ENCODE results near the gene SDF4. TPM values are rescaled to one million over a fixed set of nuclear protein-coding genes. Genes with fewer than 3 reads are reported as not detected.
A peak's percentile ranks its signal among the peaks of the same experiment; 100 is the strongest.
"Not testable (repeated sequence)": the region's sequence is repeated elsewhere in the genome, so short reads cannot be mapped to it uniquely, and the experiment has no call there.

The SDF4 gene
- total RNA-seq, 1 experiment from 2014 or later: 25.6 TPM

GRCh38 chr1:1176063-1176761 is 55.6 kb downstream of the SDF4 start:
- H3K9me2 ChIP-seq (replicated peaks; ENCODE audit: insufficient read depth, low read length): not testable (repeated sequence)
- H3K4me1 ChIP-seq (ENCODE audit: low read length): peaks cover 17% of the 10 kb centered on the region

GRCh38 chr1:1175221-1176062 is 56.4 kb downstream of the SDF4 start:
- H3K9ac ChIP-seq (ENCODE audit: low read length): no peak overlapping the region
- peaks cover 19% of the 10 kb centered on the region for H3K4me1 ChIP-seq (ENCODE audit: low read length)

More at GRCh38 chr1:1176063-1176761, 55.6 kb downstream of the SDF4 start:
- not testable (repeated sequence) for H3K27me3 ChIP-seq (ENCODE audit: low read length); H3K9me3 ChIP-seq (ENCODE audit: low read length); H3K79me2 ChIP-seq (ENCODE audit: low read length); H3K4me2 ChIP-seq (ENCODE audit: low read depth, low read length, poor library complexity, severe bottlenecking); H3K27ac ChIP-seq (ENCODE audit: low read length); H3K36me3 ChIP-seq (ENCODE audit: insufficient read depth, low read length); H3K9ac ChIP-seq (ENCODE audit: low read length); H2AFZ ChIP-seq (ENCODE audit: low read length); DNase-seq; H4K20me1 ChIP-seq (ENCODE audit: insufficient read depth, low read depth, low read length); H3K4me3 ChIP-seq (ENCODE audit: low read length)

GRCh38 chr1:1173793-1174415 is 57.9 kb downstream of the SDF4 start, which contains the start of gene TTLL10:
Gene TTLL10 (plus strand): TSS chr1:1173880. CDS start chr1:1179216, 5,336 bp downstream.
- H3K27me3 ChIP-seq (ENCODE audit: low read length): no peaks in the 10 kb centered on the region
- H3K27ac ChIP-seq (ENCODE audit: low read length): no peak within 1 kb of the TSS
- H3K4me2 ChIP-seq (ENCODE audit: low read depth, low read length, poor library complexity, severe bottlenecking): no peak within 1 kb of the TSS
- DNase-seq: no peak
- H3K9ac ChIP-seq (ENCODE audit: low read length): no peak within 1 kb of the TSS
- H3K79me2 ChIP-seq (ENCODE audit: low read length): no peaks in the 10 kb centered on the region
- no peaks in the 10 kb centered on the region for H3K9me3 ChIP-seq (ENCODE audit: low read length)
- H3K4me1 ChIP-seq (ENCODE audit: low read length): peaks cover 14% of the 10 kb centered on the region
- no peak within 1 kb of the TSS for H3K4me3 ChIP-seq (ENCODE audit: low read length)
- H4K20me1 ChIP-seq (ENCODE audit: insufficient read depth, low read depth, low read length): no peaks in the 10 kb centered on the region
- H2AFZ ChIP-seq (ENCODE audit: low read length): no peak within 1 kb of the TSS
- H3K9me2 ChIP-seq (replicated peaks; ENCODE audit: insufficient read depth, low read length): no peaks in the 10 kb centered on the region
- no peaks in the 10 kb centered on the region for H3K36me3 ChIP-seq (ENCODE audit: insufficient read depth, low read length)

More at GRCh38 chr1:1175221-1176062, 56.4 kb downstream of the SDF4 start:
- H3K9me2 ChIP-seq (replicated peaks; ENCODE audit: insufficient read depth, low read length): no peaks in the 10 kb centered on the region
- no peak overlapping the region for H3K4me3 ChIP-seq (ENCODE audit: low read length)
- no peaks in the 10 kb centered on the region for H3K79me2 ChIP-seq (ENCODE audit: low read length)
- 0 out of 2 replicates have a peak, but pooled peaks cover 6% of the 10 kb centered on the region for H4K20me1 ChIP-seq (ENCODE audit: insufficient read depth, low read depth, low read length)
- no peak overlapping the region for H3K4me2 ChIP-seq (ENCODE audit: low read depth, low read length, poor library complexity, severe bottlenecking)
- no peak overlapping the region for H3K27ac ChIP-seq (ENCODE audit: low read length)
- no peaks in the 10 kb centered on the region for H3K27me3 ChIP-seq (ENCODE audit: low read length)
- H3K9me3 ChIP-seq (ENCODE audit: low read length): no peaks in the 10 kb centered on the region
- H2AFZ ChIP-seq (ENCODE audit: low read length): no peak overlapping the region
- no peak for DNase-seq
- H3K36me3 ChIP-seq (ENCODE audit: insufficient read depth, low read length): no peaks in the 10 kb centered on the region

GRCh38 chr1:1173061-1173792 is 58.6 kb downstream of the SDF4 start:
- H3K27me3 ChIP-seq (ENCODE audit: low read length): no peaks in the 10 kb centered on the region
- no peaks in the 10 kb centered on the region for H3K36me3 ChIP-seq (ENCODE audit: insufficient read depth, low read length)
- H3K27ac ChIP-seq (ENCODE audit: low read length): no peak overlapping the region
- no peak overlapping the region for H2AFZ ChIP-seq (ENCODE audit: low read length)
- H3K9me2 ChIP-seq (replicated peaks; ENCODE audit: insufficient read depth, low read length): no peaks in the 10 kb centered on the region
- H3K4me2 ChIP-seq (ENCODE audit: low read depth, low read length, poor library complexity, severe bottlenecking): no peak overlapping the region
- no peaks in the 10 kb centered on the region for H3K79me2 ChIP-seq (ENCODE audit: low read length)
- H3K4me1 ChIP-seq (ENCODE audit: low read length): peaks cover 14% of the 10 kb centered on the region
- no peaks in the 10 kb centered on the region for H3K9me3 ChIP-seq (ENCODE audit: low read length)
- H3K4me3 ChIP-seq (ENCODE audit: low read length): no peak overlapping the region
- DNase-seq: no peak
- no peaks in the 10 kb centered on the region for H4K20me1 ChIP-seq (ENCODE audit: insufficient read depth, low read depth, low read length)
- no peak overlapping the region for H3K9ac ChIP-seq (ENCODE audit: low read length)

GRCh38 chr1:1171546-1172340 is 60.1 kb downstream of the SDF4 start:
- DNase-seq: no peak
- H3K4me3 ChIP-seq (ENCODE audit: low read length): no peak overlapping the region
- no peaks in the 10 kb centered on the region for H3K27me3 ChIP-seq (ENCODE audit: low read length)
- peak overlapping the region; percentile 19 for H3K4me2 ChIP-seq (ENCODE audit: low read depth, low read length, poor library complexity, severe bottlenecking)
- H3K9ac ChIP-seq (ENCODE audit: low read length): peak overlapping the region; percentile 24; the same call in 1 of the 2 replicates
- H3K4me1 ChIP-seq (ENCODE audit: low read length): peaks cover 14% of the 10 kb centered on the region
- no peaks in the 10 kb centered on the region for H4K20me1 ChIP-seq (ENCODE audit: insufficient read depth, low read depth, low read length)
- no peaks in the 10 kb centered on the region for H3K79me2 ChIP-seq (ENCODE audit: low read length)
- H3K9me3 ChIP-seq (ENCODE audit: low read length): no peaks in the 10 kb centered on the region
- H2AFZ ChIP-seq (ENCODE audit: low read length): no peak overlapping the region
- no peak overlapping the region for H3K27ac ChIP-seq (ENCODE audit: low read length)
- no peaks in the 10 kb centered on the region for H3K9me2 ChIP-seq (replicated peaks; ENCODE audit: insufficient read depth, low read length)
- H3K36me3 ChIP-seq (ENCODE audit: insufficient read depth, low read length): no peaks in the 10 kb centered on the region

- Histone ChIP-seq H3K27me3 (ENCODE audit: low read length) (no peaks in the 10 kb centered on the region), H4K20me1 (ENCODE audit: insufficient read depth, low read depth, low read length) (no peaks in the 10 kb centered on the region), H3K27ac (ENCODE audit: low read length) (no peak overlapping the region), H3K4me3 (ENCODE audit: low read length) (no peak overlapping the region), H3K79me2 (ENCODE audit: low read length) (no peaks in the 10 kb centered on the region), H3K9ac (ENCODE audit: low read length) (no peak overlapping the region), H3K4me2 (ENCODE audit: low read depth, low read length, poor library complexity, severe bottlenecking) (peak overlapping the region; percentile 19), H3K9me3 (ENCODE audit: low read length) (no peaks in the 10 kb centered on the region), H3K9me2 (replicated peaks; ENCODE audit: insufficient read depth, low read length) (no peaks in the 10 kb centered on the region), H3K4me1 (ENCODE audit: low read length) (peaks cover 14% of the 10 kb centered on the region), H2AFZ (ENCODE audit: low read length) (no peak overlapping the region), H3K36me3 (ENCODE audit: insufficient read depth, low read length) (no peaks in the 10 kb centered on the region)
- no peak for DNase-seq
Observed at GRCh38 chr1:1171161-1171545, 60.6 kb downstream of the SDF4 start.

- no peak for DNase-seq
- Histone ChIP-seq H3K9me2 (replicated peaks; ENCODE audit: insufficient read depth, low read length) (no peaks in the 10 kb centered on the region), H3K36me3 (ENCODE audit: insufficient read depth, low read length) (no peaks in the 10 kb centered on the region), H2AFZ (ENCODE audit: low read length) (no peak overlapping the region), H3K4me1 (ENCODE audit: low read length) (peaks cover 14% of the 10 kb centered on the region), H3K9ac (ENCODE audit: low read length) (no peak overlapping the region), H3K27ac (ENCODE audit: low read length) (no peak overlapping the region), H4K20me1 (ENCODE audit: insufficient read depth, low read depth, low read length) (no peaks in the 10 kb centered on the region), H3K4me2 (ENCODE audit: low read depth, low read length, poor library complexity, severe bottlenecking) (no peak overlapping the region), H3K79me2 (ENCODE audit: low read length) (no peaks in the 10 kb centered on the region), H3K27me3 (ENCODE audit: low read length) (no peaks in the 10 kb centered on the region), H3K9me3 (ENCODE audit: low read length) (no peaks in the 10 kb centered on the region), H3K4me3 (ENCODE audit: low read length) (no peak overlapping the region)
Observed at GRCh38 chr1:1170215-1171091, 61.3 kb downstream of the SDF4 start.
